ENCODE measurements around the gene CLEC9A.

DNA sequence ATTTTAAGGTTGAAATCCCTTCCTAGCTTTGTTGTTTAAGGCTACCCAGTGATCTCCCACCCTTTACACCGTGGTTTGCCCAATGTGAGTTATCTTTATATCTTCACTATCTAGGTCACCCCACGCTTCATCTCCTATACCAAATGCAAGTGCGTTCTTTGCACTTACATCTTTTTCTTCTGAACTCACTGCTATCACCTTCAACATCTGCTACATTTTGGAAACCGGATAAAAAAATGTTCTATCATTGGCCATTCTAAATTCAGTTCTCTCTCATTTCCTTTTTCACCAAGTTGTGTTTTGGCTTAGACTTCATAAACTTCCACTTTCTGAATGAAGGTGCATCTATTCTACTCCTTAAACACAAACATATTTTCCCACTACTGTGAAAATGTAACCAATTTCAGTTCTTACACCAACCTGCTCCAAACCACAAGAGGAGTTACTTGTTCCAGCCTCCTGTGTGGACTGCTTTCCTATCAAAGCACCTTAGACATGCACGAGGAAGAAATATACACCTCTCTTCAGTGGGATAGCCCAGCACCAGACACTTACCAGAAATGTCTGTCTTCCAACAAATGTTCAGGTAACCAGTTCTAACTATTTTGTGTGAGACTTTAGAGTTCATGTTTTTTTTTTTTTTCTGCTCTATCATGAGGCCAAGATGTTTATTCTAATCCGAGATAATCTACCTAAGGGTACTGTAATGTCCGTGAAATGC lies 21.9 kb downstream of the CLEC9A start:
- TF ChIP-seq, protein P1, sequence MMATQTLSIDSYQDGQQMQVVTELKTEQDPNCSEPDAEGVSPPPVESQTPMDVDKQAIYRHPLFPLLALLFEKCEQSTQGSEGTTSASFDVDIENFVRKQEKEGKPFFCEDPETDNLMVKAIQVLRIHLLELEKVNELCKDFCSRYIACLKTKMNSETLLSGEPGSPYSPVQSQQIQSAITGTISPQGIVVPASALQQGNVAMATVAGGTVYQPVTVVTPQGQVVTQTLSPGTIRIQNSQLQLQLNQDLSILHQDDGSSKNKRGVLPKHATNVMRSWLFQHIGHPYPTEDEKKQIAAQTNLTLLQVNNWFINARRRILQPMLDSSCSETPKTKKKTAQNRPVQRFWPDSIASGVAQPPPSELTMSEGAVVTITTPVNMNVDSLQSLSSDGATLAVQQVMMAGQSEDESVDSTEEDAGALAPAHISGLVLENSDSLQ (IDR thresholded peaks at IDR 0.05): no peak
- TF ChIP-seq BHLHE40 (IDR thresholded peaks at IDR 0.05; ENCODE audit: borderline replicate concordance) (no peak), TARDBP (IDR thresholded peaks at IDR 0.05) (no peak), ZNF384 (IDR thresholded peaks at IDR 0.05) (no peak), ELF4 (IDR thresholded peaks at IDR 0.05) (no peak), SP1 (IDR thresholded peaks at IDR 0.05) (no peak), FOXK2 (IDR thresholded peaks at IDR 0.05) (no peak), FOXM1 (IDR thresholded peaks at IDR 0.05; ENCODE audit: borderline replicate concordance) (no peak), SUZ12 (IDR thresholded peaks at IDR 0.05) (no peak), HDGF (IDR thresholded peaks at IDR 0.05; ENCODE audit: borderline replicate concordance) (no peak)

Measured in HEK293T (cell line).